ENCODE data around the gene ATP6V1F.

- TF ChIP-seq BHLHE40 (IDR thresholded peaks at IDR 0.05; ENCODE audit: borderline replicate concordance) (no peak), SP1 (IDR thresholded peaks at IDR 0.05) (no peak), PKNOX1 (IDR thresholded peaks at IDR 0.05) (no peak), SUZ12 (IDR thresholded peaks at IDR 0.05) (no peak), ARNT (IDR thresholded peaks at IDR 0.05) (no peak), ELF4 (IDR thresholded peaks at IDR 0.05) (no peak), FOXK2 (IDR thresholded peaks at IDR 0.05) (no peak), HDGF (IDR thresholded peaks at IDR 0.05; ENCODE audit: borderline replicate concordance) (no peak), LEF1 (IDR thresholded peaks at IDR 0.05; ENCODE audit: borderline replicate concordance) (no peak), FOXM1 (IDR thresholded peaks at IDR 0.05; ENCODE audit: borderline replicate concordance) (no peak), FOXA1 (IDR thresholded peaks at IDR 0.05) (no peak), CTBP1 (IDR thresholded peaks at IDR 0.05; ENCODE audit: borderline replicate concordance) (no peak)
Measured at GRCh38 chr7:128841921-128842673, 20.6 kb upstream of the ATP6V1F start.
